Raji (cell line): Measurements from ENCODE around the gene ZNF202.

Experiments
- POLR2A ChIP-seq: IDR thresholded peaks from 2 replicates; pipeline ENCODE4 v1.6.1; 2011; ENCODE audit warnings: low read depth, low read length, control low read depth; ENCODE audit not compliant: insufficient read depth

ZNF202 gene

GRCh38 chr11:123741159-123742030, at the start of gene ZNF202:
Gene ZNF202 (minus strand): TSS chr11:123741660. CDS start chr11:123730888, 10,772 bp downstream.
- TF ChIP-seq POLR2A, result peak; percentile 73

DNA sequence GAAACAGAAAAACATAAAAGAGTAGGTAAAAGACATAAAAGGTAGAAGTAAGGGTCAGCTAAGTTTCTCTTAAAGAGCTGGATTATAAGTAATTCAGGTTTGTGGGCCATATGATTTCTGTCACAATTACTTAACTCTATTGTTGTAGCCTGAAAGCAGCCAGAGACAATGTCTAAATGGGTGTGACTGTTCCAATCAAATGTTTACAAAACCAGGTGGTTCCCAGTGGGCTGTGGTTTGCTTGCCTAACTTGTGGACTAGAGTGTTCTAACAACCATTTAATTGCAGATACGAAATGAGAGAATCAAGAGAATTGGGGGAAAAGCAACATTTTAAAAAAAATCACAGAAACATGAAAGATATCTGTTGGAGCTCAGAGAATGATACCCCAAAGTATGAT, 42.1 kb upstream of the ZNF202 start:
- TF ChIP-seq POLR2A, result no peak

GRCh38 chr11:123778511-123778910, 37.1 kb upstream of the ZNF202 start:
- TF ChIP-seq POLR2A, result no peak

- no peak for TF ChIP-seq POLR2A
Observed at GRCh38 chr11:123775715-123776549, 34.5 kb upstream of the ZNF202 start.

DNA sequence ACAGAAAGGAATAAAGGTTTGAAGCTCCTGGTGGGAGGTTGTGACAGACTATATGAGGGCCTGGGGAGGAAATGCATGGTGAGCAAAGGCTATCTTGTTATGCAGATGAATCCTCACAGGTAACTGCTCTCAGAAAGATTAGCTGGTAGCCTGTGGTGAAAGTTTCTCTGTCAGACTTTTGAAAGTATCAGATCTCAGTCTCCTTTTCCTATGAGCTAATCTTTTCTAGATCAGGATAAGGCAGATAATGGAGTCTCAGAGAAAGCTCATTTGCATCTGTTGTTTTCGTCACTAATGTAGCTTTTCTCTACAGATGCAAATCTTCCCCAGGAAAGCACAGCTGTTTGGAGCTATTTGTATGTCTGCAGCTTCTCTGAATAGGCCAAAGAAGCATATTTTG, 33.8 kb upstream of the ZNF202 start:
- TF ChIP-seq POLR2A, result no peak

DNA sequence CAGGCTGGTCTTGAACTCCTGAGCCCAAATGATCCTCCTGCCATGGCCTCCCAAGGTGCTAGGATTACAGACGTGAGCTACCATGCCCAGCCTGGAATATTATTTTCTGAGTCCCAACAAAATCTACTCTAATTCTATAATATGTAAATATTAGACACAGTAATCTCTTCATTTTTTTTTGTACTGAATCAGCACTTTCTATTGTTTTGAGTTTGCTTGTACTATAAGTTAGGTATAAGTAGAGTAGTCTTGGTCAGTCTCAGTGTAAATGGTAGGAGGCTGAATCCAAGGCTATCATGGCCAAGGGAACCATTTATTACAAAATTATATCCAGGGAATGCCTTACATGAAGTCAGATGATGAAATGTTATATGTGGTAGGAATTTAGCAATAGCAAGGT, 32.5 kb upstream of the ZNF202 start:
- no peak for TF ChIP-seq POLR2A

GRCh38 chr11:123773026-123773425, 31.6 kb upstream of the ZNF202 start:
- no peak for TF ChIP-seq POLR2A

DNA sequence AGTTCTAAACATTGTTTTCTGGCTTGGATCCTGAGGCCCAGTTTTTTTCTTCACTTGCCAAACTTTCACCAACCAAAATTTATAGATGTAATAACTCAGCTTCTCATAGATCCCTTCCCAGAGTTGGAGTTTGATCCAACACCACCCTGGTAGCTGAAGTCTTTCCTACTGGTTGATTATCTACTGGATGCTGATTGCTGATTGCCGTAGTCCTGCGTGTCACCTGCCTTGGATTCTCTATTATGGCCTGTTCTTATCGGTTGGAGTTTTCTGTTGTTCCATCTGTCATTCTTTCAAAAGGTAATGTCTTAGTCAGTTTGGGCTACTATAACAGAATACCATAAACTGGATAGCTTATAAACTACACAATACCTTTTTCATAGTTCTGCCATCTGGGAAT, 30.2 kb upstream of the ZNF202 start:
- no peak for TF ChIP-seq POLR2A

DNA sequence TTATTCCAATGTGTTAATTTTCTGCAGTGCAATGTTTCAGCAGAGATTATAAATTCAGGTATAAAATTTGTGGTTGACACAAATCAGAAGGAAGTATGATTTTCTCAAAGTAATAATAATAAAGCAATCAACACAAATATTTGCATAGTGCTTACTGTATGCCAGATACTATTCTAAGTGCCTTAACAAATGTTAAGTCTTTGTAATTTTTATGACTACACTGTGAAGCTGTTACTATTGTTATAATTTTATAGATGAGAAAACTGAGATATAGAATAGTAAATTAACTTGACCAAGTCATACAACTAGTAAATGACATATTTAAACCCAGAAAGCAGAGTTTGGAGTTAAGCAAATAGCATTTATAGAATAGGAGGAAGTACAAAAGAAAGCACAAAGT, 29.3 kb upstream of the ZNF202 start:
- no peak for TF ChIP-seq POLR2A

- TF ChIP-seq POLR2A, result no peak
Observed at GRCh38 chr11:123765601-123766000, 24.1 kb upstream of the ZNF202 start.

DNA sequence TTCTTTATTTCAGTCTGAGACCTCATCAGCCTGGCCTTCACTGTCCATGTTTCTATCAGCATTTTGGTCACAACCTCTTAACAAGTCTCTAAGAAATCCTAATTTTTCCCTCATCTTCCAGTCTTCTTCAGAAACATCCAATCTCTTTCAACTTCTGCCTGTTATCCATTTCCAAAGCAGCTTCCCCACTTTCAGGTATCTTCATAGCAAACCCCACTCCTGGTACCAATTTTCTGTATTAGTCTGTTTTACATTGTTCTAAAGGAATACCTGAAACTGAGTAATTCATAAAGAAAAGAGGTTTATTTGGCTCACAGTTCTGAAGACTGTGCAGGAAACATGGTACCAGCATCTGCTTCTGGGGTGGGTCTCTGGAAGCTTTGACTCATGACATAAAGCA, 21.0 kb upstream of the ZNF202 start:
- TF ChIP-seq POLR2A, result no peak

DNA sequence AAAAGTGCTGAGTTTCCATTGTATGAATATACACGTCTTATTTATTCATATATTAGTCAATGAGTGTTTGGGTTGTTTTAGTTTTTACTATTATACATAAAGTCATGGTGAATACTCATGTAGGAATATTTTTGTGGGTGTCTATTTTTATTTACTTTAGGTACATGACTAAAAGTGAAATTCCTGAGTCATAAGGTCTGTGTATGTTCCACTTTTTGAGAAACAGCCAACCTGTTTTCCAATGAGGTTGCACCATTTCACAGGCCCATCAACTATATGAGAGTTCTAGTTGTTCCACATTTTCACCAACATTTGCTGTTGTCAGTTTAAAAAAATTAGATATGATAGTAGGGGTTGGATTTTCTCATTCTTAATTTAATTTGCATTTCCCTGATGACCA, 19.4 kb upstream of the ZNF202 start:
- TF ChIP-seq POLR2A, result no peak

GRCh38 chr11:123757976-123758375, 16.5 kb upstream of the ZNF202 start:
- no peak for TF ChIP-seq POLR2A

DNA sequence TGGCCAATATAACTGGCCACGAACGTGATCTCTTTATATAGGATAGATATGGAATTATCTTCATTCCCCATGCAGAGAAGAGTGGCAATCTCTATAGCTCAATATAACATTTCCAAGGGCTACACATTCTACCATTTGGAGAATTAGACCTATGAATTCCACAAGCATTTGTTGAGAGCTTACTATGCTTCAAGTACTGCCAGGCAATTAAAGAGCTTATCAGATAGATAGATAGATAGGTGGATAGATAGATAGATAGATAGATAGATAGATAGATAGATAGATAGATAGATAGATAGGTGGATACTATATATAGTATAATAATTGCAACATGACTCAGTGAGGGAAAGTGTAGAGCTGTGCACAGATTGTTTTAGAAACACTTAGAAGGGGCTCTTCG, 14.4 kb upstream of the ZNF202 start:
- no peak for TF ChIP-seq POLR2A

- TF ChIP-seq POLR2A, result no peak
Observed at GRCh38 chr11:123755344-123755743, 13.9 kb upstream of the ZNF202 start.

DNA sequence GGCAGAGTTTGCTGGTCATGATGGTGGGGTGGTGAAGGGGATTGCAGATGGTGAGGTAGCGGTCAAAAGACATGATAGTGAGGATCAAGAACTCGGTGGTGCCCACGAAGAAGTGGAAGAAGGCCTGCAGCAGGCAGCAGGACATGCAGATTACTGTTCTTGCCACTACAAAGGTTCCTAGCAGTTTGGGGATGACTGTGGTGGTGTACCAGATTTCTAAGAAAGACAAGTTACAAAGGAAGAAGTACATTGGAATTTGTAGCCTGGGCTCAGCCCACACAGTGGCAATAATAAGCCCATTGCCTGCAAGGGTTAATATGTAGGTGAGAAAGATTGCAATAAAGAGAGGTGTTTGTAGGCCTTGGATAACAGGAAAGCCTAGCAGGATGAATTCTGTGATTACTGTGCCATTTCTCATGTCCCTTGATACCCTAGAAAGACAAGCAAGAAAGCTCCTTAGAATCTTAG, 12.7 kb upstream of the ZNF202 start, which contains the start of gene OR6X1:
OR6X1 (minus strand) TSS at position 418 of the 468 bp plus-strand sequence; CDS start at position 418, 0 bp downstream.
- no peak for TF ChIP-seq POLR2A

- TF ChIP-seq POLR2A, result no peak
Observed at GRCh38 chr11:123753110-123753509, 11.7 kb upstream of the ZNF202 start.

GRCh38 chr11:123751781-123752180, 10.3 kb upstream of the ZNF202 start:
- no peak for TF ChIP-seq POLR2A
